HG03196 (cell line): ENCODE measurements around the gene OLFM1.

Experiments used
- ATAC-seq: cut with Tn5 transposase; IDR thresholded peaks from one replicate; pipeline ENCODE4 v1.9.1; 2021; ENCODE audit not compliant: unreplicated experiment

Gene OLFM1

GRCh38 chr9:135076143-135076875 is 11.2 kb upstream of the OLFM1 start:
- no peak for ATAC-seq

- no peak for ATAC-seq
Measured at GRCh38 chr9:135076876-135077430, 10.5 kb upstream of the OLFM1 start.

GRCh38 chr9:135077497-135078200 is 9.8 kb upstream of the OLFM1 start:
- ATAC-seq: no peak

GRCh38 chr9:135078361-135078821 is 9.1 kb upstream of the OLFM1 start:
- ATAC-seq: no peak

- ATAC-seq: no peak
Measured at GRCh38 chr9:135079018-135079417, 8.4 kb upstream of the OLFM1 start.

GRCh38 chr9:135079676-135080075 is 7.8 kb upstream of the OLFM1 start:
- ATAC-seq: no peak

- no peak for ATAC-seq
Measured at GRCh38 chr9:135080286-135081263, 6.9 kb upstream of the OLFM1 start.

GRCh38 chr9:135081264-135081660 is 6.2 kb upstream of the OLFM1 start:
- ATAC-seq: no peak

- no peak for ATAC-seq
Measured at GRCh38 chr9:135081731-135082130, 5.7 kb upstream of the OLFM1 start.

GRCh38 chr9:135082536-135082935 is 4.9 kb upstream of the OLFM1 start:
- no peak for ATAC-seq

GRCh38 chr9:135083241-135083810 is 4.1 kb upstream of the OLFM1 start:
- ATAC-seq: no peak

GRCh38 chr9:135083831-135084230 is 3.6 kb upstream of the OLFM1 start:
- no peak for ATAC-seq

GRCh38 chr9:135084262-135084661 is 3.2 kb upstream of the OLFM1 start:
- ATAC-seq: no peak

GRCh38 chr9:135084881-135085760 is 2.3 kb upstream of the OLFM1 start:
- no peak for ATAC-seq

GRCh38 chr9:135085830-135086546 is 1.5 kb upstream of the OLFM1 start:
- no peak for ATAC-seq

GRCh38 chr9:135086597-135087488 is 625 bp upstream of the OLFM1 start:
- ATAC-seq: no peak

- ATAC-seq: no peak
Measured at GRCh38 chr9:135087899-135088347, 455 bp downstream of the OLFM1 start.
